HFF-Myc (cell line): Measurements from ENCODE around the gene ACSS2.

Experiments used
- DNase-seq: peaks from one replicate; pipeline ENCODE4 v3.0.0-alpha.2; 2011; ENCODE audit warnings: low read depth; ENCODE audit errors: extremely low read depth
- H3K4me3 ChIP-seq: replicated peaks from 2 replicates; pipeline ENCODE4 v1.5.1; 2011; ENCODE audit warnings: low read depth, mild to moderate bottlenecking, control low read depth, low read length
- TF ChIP-seq, protein P1 (sequence below): IDR thresholded peaks from 2 replicates; pipeline ENCODE4 v1.5.1; 2012; ENCODE audit warnings: mild to moderate bottlenecking, low read depth, low read length, control low read depth; ENCODE audit errors: missing control alignments

ACSS2 gene

GRCh38 chr20:34946661-34947060 is 70.2 kb downstream of the ACSS2 start:
- no peak overlapping the region for H3K4me3 ChIP-seq
- DNase-seq = no peak
- TF ChIP-seq, protein P1, sequence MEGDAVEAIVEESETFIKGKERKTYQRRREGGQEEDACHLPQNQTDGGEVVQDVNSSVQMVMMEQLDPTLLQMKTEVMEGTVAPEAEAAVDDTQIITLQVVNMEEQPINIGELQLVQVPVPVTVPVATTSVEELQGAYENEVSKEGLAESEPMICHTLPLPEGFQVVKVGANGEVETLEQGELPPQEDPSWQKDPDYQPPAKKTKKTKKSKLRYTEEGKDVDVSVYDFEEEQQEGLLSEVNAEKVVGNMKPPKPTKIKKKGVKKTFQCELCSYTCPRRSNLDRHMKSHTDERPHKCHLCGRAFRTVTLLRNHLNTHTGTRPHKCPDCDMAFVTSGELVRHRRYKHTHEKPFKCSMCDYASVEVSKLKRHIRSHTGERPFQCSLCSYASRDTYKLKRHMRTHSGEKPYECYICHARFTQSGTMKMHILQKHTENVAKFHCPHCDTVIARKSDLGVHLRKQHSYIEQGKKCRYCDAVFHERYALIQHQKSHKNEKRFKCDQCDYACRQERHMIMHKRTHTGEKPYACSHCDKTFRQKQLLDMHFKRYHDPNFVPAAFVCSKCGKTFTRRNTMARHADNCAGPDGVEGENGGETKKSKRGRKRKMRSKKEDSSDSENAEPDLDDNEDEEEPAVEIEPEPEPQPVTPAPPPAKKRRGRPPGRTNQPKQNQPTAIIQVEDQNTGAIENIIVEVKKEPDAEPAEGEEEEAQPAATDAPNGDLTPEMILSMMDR = no peak

GRCh38 chr20:34947336-34947735 is 70.9 kb downstream of the ACSS2 start:
- TF ChIP-seq, protein P1 = no peak

GRCh38 chr20:34948030-34948429 is 71.6 kb downstream of the ACSS2 start:
- H3K4me3 ChIP-seq = no peak overlapping the region
- TF ChIP-seq, protein P1 = no peak
- no peak for DNase-seq

More at GRCh38 chr20:34947336-34947735, 70.9 kb downstream of the ACSS2 start:
- no peak overlapping the region for H3K4me3 ChIP-seq
- no peak for DNase-seq

GRCh38 chr20:34949120-34949519 is 72.7 kb downstream of the ACSS2 start:
- TF ChIP-seq, protein P1 = no peak
- DNase-seq = no peak
- no peak overlapping the region for H3K4me3 ChIP-seq

DNA sequence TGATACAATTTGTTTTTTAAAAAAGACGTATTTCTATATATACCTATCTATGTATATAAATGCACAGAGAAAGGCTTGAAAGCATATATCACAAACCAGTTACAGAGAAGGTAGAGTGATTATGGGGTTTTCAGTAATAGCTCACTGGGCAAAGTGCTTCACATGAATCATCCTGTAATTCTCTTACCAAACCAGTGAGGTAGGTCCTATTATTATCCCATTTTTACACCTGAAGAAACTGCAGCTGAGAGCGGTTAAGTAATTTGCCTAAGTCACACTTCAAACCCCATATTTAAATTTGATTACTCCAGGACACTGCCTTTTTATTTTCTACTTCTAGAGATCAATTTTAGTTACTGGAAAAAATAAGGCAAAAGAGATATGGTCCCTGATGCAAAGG is 74.8 kb downstream of the ACSS2 start:
- no peak overlapping the region for H3K4me3 ChIP-seq
- TF ChIP-seq, protein P1 = no peak
- DNase-seq = no peak

GRCh38 chr20:34951652-34952051 is 75.2 kb downstream of the ACSS2 start:
- no peak for DNase-seq
- no peak overlapping the region for H3K4me3 ChIP-seq
- TF ChIP-seq, protein P1 = no peak

DNA sequence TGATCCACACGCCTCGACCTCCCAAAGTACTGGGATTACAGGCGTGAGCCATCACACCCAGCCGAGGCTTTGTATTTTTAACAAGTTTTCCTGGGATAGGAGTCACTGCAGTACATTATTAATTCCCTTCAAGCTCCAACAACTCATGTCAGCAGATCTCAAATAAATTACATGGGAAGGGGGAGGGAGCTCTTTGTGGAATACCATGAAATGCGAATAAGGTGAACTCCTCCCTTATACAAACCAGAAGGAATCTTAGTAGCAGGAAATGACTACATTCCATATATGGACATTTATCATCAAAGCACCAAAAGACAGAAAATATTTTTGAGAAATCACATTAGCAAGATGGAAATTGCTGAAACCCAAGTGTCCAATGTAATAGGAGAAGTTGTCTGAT is 76.3 kb downstream of the ACSS2 start:
- no peak for DNase-seq
- no peak overlapping the region for H3K4me3 ChIP-seq
- TF ChIP-seq, protein P1 = no peak
